Non-pigmented ciliary epithelial cell (primary cell): ENCODE results near the gene LEMD2.
"Not testable (repeated sequence)": the region's sequence is repeated elsewhere in the genome, so short reads cannot be mapped to it uniquely, and the experiment has no call there.

Experiments used
- DNase-seq: peaks from one replicate; pipeline ENCODE4 v3.0.0-alpha.2; 2010; ENCODE audit warnings: low read depth

LEMD2 gene

GRCh38 chr6:33788694-33789549 is at the start of gene LEMD2:
Gene LEMD2, minus strand, starts transcription at chr6:33789130. Its CDS starts 14 bp downstream, at chr6:33789116.
- DNase-seq, result peak; percentile 74

GRCh38 chr6:33837971-33838665 is 49.2 kb upstream of the LEMD2 start:
- DNase-seq, result no peak

- no peak for DNase-seq
Measured at GRCh38 chr6:33836806-33837469, 48.0 kb upstream of the LEMD2 start.

GRCh38 chr6:33834401-33835392 is 45.8 kb upstream of the LEMD2 start:
- no peak for DNase-seq

GRCh38 chr6:33833599-33833998 is 44.7 kb upstream of the LEMD2 start:
- no peak for DNase-seq

- not testable (repeated sequence) for DNase-seq
Measured at GRCh38 chr6:33832831-33833230, 43.9 kb upstream of the LEMD2 start.

- not testable (repeated sequence) for DNase-seq
Measured at GRCh38 chr6:33831725-33832124, 42.8 kb upstream of the LEMD2 start.

- DNase-seq, result no peak
Measured at GRCh38 chr6:33830635-33831240, 41.8 kb upstream of the LEMD2 start.

GRCh38 chr6:33828764-33829731 is 40.1 kb upstream of the LEMD2 start:
- DNase-seq, result no peak

GRCh38 chr6:33828452-33828763 is 39.5 kb upstream of the LEMD2 start:
- DNase-seq, result no peak

GRCh38 chr6:33827546-33828451 is 38.9 kb upstream of the LEMD2 start:
- DNase-seq, result no peak

- no peak for DNase-seq
Measured at GRCh38 chr6:33826537-33826936, 37.6 kb upstream of the LEMD2 start.

GRCh38 chr6:33824461-33825154 is 35.7 kb upstream of the LEMD2 start:
- no peak for DNase-seq

- no peak for DNase-seq
Measured at GRCh38 chr6:33823806-33824205, 34.9 kb upstream of the LEMD2 start.

- no peak for DNase-seq
Measured at GRCh38 chr6:33822575-33823395, 33.9 kb upstream of the LEMD2 start.

GRCh38 chr6:33820784-33821520 is 32.0 kb upstream of the LEMD2 start:
- DNase-seq, result no peak

- DNase-seq, result no peak
Measured at GRCh38 chr6:33820243-33820642, 31.3 kb upstream of the LEMD2 start.
